WTC11 (cell line): ENCODE results near the gene INO80E. TPM values are rescaled to one million over a fixed set of nuclear protein-coding genes. Genes with fewer than 3 reads are reported as not detected.

Experiments
- ATAC-seq: fragments of 200-7000 bp; cut with Tn5 transposase; 2 replicates; pipeline ENCODE4 v1.10.0; 2021; ENCODE audit warnings: mild to moderate bottlenecking, moderate library complexity
- CTCF ChIA-PET: fragments of 300-600 bp; sonication (Branson Sonifier 250); formaldehyde crosslinking; loops from one replicate; lab custom pipeline; 2021; ENCODE audit warnings: antibody characterized with exemption; lab: Charles Lee
- POLR2A ChIA-PET: fragments of 350-600 bp; sonication (Branson Sonifier 250); formaldehyde crosslinking; loops from one replicate; lab custom pipeline; 2021; ENCODE audit warnings: antibody characterized with exemption; lab: Charles Lee
- DNase-seq: peaks from one replicate; pipeline ENCODE4 v3.0.0; 2021; ENCODE audit warnings: low spot score
- H3K27ac Mint-ChIP-seq: 2 replicates; pipeline ENCODE4 v1.8.0; 2021; ENCODE audit warnings: mixed read lengths
- H3K27me3 Mint-ChIP-seq: 2 replicates; pipeline ENCODE4 v1.8.0; 2021; ENCODE audit warnings: low read depth, mild to moderate bottlenecking, moderate library complexity, mixed read lengths
- H3K36me3 Mint-ChIP-seq: 2 replicates; pipeline ENCODE4 v1.8.0; 2021; ENCODE audit warnings: mixed read lengths
- H3K4me1 Mint-ChIP-seq: 2 replicates; pipeline ENCODE4 v1.8.0; 2022; ENCODE audit warnings: mixed read lengths
- H3K4me3 Mint-ChIP-seq: 2 replicates; pipeline ENCODE4 v1.8.0; 2021; ENCODE audit warnings: mild to moderate bottlenecking, moderate library complexity, mixed read lengths
- H3K9me3 Mint-ChIP-seq: 2 replicates; pipeline ENCODE4 v1.8.0; 2021; ENCODE audit warnings: mixed read lengths
- ARID4B ChIP-seq: sonication (generic); formaldehyde crosslinking; IDR thresholded peaks from 2 replicates; pipeline ENCODE4 v1.8.0; 2023; ENCODE audit warnings: missing genetic modification reagents, mild to moderate bottlenecking, borderline replicate concordance
- ESRRA ChIP-seq: sonication (generic); formaldehyde crosslinking; IDR thresholded peaks from 2 replicates; pipeline ENCODE4 v1.8.1; 2022; ENCODE audit warnings: mild to moderate bottlenecking, missing genetic modification reagents, borderline replicate concordance
- FOXK1 ChIP-seq: sonication (generic); formaldehyde crosslinking; IDR thresholded peaks from 2 replicates; pipeline ENCODE4 v1.8.0; 2022; ENCODE audit warnings: mild to moderate bottlenecking, moderate library complexity, missing genetic modification reagents
- HMGXB4 ChIP-seq: sonication (generic); formaldehyde crosslinking; IDR thresholded peaks from 2 replicates; pipeline ENCODE4 v1.8.1; 2023; ENCODE audit warnings: mild to moderate bottlenecking, moderate library complexity, missing genetic modification reagents
- IRF2 ChIP-seq: sonication (generic); formaldehyde crosslinking; IDR thresholded peaks from 2 replicates; pipeline ENCODE4 v1.8.0; 2022; ENCODE audit warnings: low read depth, missing genetic modification reagents, borderline replicate concordance
- MXD4 ChIP-seq: fragments of 250-450 bp; sonication (Bioruptor Pico); IDR thresholded peaks from 2 replicates; pipeline ENCODE4 v1.8.0; 2021; ENCODE audit warnings: mild to moderate bottlenecking, moderate library complexity, borderline replicate concordance
- NFYB ChIP-seq: sonication (generic); formaldehyde crosslinking; conservative IDR thresholded peaks from 2 replicates; pipeline ENCODE4 v1.8.0; 2022; ENCODE audit warnings: low read depth, missing genetic modification reagents
- TEAD1 ChIP-seq: sonication (generic); formaldehyde crosslinking; IDR thresholded peaks from 2 replicates; pipeline ENCODE4 v1.8.0; 2022; ENCODE audit warnings: mild to moderate bottlenecking, missing genetic modification reagents
- ZNF423 ChIP-seq: fragments of 250-450 bp; sonication (Bioruptor Pico); IDR thresholded peaks from 2 replicates; pipeline ENCODE4 v2.1.2; 2022; ENCODE audit warnings: mild to moderate bottlenecking, moderate library complexity
- total RNA-seq: library from RNA; stranded (reverse); gene quantifications from 3 replicates; pipeline ENCODE4 v1.2.3, GENCODE V29; 2021
- TF ChIP-seq, protein P1 (sequence below): sonication (generic); formaldehyde crosslinking; IDR thresholded peaks from 2 replicates; pipeline ENCODE4 v1.8.1; 2022; ENCODE audit warnings: mild to moderate bottlenecking, moderate library complexity, missing genetic modification reagents
- TF ChIP-seq, protein P2 (sequence below): sonication (generic); formaldehyde crosslinking; IDR thresholded peaks from 2 replicates; pipeline ENCODE4 v1.8.1; 2023; ENCODE audit warnings: mild to moderate bottlenecking, missing genetic modification reagents
- TF ChIP-seq, protein P3 (sequence below): sonication (generic); formaldehyde crosslinking; IDR thresholded peaks from 2 replicates; pipeline ENCODE4 v1.8.1; 2022; ENCODE audit warnings: low read depth, mild to moderate bottlenecking, moderate library complexity, missing genetic modification reagents, borderline replicate concordance
- TF ChIP-seq, protein P4 (sequence below): fragments of 250-450 bp; sonication (Bioruptor Pico); IDR thresholded peaks from 2 replicates; pipeline ENCODE4 v1.8.0; 2021; ENCODE audit warnings: mild to moderate bottlenecking
- TF ChIP-seq, protein P5 (sequence below): sonication (generic); formaldehyde crosslinking; IDR thresholded peaks from 2 replicates; pipeline ENCODE4 v1.8.1; 2023; ENCODE audit warnings: mild to moderate bottlenecking, missing genetic modification reagents, borderline replicate concordance

INO80E gene
- total RNA-seq, 1 experiment from 2014 or later = 101 TPM

DNA sequence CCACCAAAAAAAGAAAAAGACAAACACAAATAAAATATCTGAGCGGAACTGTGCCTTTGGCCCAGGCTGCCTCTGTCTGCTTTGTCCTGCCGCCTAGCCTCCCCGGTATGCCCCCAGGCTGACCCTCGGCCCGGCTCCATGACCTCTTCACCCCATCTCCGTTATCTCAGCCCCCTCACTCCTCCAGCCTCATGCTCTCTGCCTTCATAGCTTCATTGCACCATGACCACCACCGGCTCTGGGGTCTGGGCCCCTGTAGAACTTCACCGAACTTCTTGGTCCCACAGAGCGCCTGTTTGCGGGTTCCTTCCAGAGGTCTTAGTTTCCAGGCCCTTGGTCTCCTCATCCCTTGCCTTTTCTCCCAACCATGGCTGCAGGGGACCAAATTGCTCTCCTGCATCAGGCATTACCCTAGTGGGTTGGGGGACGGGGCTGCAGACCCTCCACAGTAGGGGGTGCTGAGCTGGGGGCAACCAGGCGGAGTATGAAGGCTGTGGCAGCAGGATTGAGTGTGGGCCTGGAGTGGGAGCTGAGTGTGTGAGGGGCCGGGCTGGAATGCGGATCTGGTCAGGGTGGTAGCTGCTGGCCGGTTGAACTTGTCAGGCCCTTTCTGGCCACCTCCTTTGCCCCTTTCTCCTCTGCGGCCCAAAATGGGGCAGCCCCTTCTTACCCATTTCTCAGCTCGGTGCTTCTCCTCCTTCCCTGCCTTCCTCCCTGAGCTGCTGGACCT, 7.5 kb upstream of the INO80E start:
- no peak overlapping the region for H3K4me3 Mint-ChIP-seq
- no peak for ATAC-seq
- DNase-seq = no peak
- no peaks in the 10 kb centered on the region for H3K9me3 Mint-ChIP-seq
- ChIA-PET CTCF (interaction anchor here (1.7 kb wide), 1 partner anchor 44 kb away, joined by 9 read pairs; no protein-coding TSS in a partner anchor), POLR2A (interaction anchor here (0.6 kb wide), 1 partner anchor 15 kb away, joined by 3 read pairs; the partner anchor contains the start of gene TAOK2)
- no peaks in the 10 kb centered on the region for H3K27me3 Mint-ChIP-seq
- TF ChIP-seq, protein P1, sequence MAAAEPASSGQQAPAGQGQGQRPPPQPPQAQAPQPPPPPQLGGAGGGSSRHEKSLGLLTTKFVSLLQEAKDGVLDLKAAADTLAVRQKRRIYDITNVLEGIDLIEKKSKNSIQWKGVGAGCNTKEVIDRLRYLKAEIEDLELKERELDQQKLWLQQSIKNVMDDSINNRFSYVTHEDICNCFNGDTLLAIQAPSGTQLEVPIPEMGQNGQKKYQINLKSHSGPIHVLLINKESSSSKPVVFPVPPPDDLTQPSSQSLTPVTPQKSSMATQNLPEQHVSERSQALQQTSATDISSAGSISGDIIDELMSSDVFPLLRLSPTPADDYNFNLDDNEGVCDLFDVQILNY = no peak
- TF ChIP-seq FOXK1 (CRISPR knock-in tag) (no peak), ESRRA (CRISPR knock-in tag) (no peak), NFYB (no peak), TEAD1 (CRISPR knock-in tag) (no peak), IRF2 (CRISPR knock-in tag) (no peak), ARID4B (CRISPR knock-in tag) (no peak), ZNF423 (CRISPR knock-in tag) (no peak), HMGXB4 (CRISPR knock-in tag) (no peak), MXD4 (CRISPR knock-in tag) (no peak)
- TF ChIP-seq, protein P2, sequence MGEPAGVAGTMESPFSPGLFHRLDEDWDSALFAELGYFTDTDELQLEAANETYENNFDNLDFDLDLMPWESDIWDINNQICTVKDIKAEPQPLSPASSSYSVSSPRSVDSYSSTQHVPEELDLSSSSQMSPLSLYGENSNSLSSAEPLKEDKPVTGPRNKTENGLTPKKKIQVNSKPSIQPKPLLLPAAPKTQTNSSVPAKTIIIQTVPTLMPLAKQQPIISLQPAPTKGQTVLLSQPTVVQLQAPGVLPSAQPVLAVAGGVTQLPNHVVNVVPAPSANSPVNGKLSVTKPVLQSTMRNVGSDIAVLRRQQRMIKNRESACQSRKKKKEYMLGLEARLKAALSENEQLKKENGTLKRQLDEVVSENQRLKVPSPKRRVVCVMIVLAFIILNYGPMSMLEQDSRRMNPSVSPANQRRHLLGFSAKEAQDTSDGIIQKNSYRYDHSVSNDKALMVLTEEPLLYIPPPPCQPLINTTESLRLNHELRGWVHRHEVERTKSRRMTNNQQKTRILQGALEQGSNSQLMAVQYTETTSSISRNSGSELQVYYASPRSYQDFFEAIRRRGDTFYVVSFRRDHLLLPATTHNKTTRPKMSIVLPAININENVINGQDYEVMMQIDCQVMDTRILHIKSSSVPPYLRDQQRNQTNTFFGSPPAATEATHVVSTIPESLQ (CRISPR knock-in tag) = no peak
- TF ChIP-seq, protein P3, sequence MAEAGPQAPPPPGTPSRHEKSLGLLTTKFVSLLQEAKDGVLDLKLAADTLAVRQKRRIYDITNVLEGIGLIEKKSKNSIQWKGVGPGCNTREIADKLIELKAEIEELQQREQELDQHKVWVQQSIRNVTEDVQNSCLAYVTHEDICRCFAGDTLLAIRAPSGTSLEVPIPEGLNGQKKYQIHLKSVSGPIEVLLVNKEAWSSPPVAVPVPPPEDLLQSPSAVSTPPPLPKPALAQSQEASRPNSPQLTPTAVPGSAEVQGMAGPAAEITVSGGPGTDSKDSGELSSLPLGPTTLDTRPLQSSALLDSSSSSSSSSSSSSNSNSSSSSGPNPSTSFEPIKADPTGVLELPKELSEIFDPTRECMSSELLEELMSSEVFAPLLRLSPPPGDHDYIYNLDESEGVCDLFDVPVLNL (CRISPR knock-in tag) = no peak
- TF ChIP-seq, protein P4, sequence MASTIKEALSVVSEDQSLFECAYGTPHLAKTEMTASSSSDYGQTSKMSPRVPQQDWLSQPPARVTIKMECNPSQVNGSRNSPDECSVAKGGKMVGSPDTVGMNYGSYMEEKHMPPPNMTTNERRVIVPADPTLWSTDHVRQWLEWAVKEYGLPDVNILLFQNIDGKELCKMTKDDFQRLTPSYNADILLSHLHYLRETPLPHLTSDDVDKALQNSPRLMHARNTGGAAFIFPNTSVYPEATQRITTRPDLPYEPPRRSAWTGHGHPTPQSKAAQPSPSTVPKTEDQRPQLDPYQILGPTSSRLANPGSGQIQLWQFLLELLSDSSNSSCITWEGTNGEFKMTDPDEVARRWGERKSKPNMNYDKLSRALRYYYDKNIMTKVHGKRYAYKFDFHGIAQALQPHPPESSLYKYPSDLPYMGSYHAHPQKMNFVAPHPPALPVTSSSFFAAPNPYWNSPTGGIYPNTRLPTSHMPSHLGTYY (CRISPR knock-in tag) = no peak
- TF ChIP-seq, protein P5, sequence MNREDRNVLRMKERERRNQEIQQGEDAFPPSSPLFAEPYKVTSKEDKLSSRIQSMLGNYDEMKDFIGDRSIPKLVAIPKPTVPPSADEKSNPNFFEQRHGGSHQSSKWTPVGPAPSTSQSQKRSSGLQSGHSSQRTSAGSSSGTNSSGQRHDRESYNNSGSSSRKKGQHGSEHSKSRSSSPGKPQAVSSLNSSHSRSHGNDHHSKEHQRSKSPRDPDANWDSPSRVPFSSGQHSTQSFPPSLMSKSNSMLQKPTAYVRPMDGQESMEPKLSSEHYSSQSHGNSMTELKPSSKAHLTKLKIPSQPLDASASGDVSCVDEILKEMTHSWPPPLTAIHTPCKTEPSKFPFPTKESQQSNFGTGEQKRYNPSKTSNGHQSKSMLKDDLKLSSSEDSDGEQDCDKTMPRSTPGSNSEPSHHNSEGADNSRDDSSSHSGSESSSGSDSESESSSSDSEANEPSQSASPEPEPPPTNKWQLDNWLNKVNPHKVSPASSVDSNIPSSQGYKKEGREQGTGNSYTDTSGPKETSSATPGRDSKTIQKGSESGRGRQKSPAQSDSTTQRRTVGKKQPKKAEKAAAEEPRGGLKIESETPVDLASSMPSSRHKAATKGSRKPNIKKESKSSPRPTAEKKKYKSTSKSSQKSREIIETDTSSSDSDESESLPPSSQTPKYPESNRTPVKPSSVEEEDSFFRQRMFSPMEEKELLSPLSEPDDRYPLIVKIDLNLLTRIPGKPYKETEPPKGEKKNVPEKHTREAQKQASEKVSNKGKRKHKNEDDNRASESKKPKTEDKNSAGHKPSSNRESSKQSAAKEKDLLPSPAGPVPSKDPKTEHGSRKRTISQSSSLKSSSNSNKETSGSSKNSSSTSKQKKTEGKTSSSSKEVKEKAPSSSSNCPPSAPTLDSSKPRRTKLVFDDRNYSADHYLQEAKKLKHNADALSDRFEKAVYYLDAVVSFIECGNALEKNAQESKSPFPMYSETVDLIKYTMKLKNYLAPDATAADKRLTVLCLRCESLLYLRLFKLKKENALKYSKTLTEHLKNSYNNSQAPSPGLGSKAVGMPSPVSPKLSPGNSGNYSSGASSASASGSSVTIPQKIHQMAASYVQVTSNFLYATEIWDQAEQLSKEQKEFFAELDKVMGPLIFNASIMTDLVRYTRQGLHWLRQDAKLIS = no peak
- peak overlapping the region; percentile 74; the same call in 1 of the 2 replicates for H3K27ac Mint-ChIP-seq
- peaks cover 46% of the 10 kb centered on the region for H3K36me3 Mint-ChIP-seq
- no peaks in the 10 kb centered on the region for H3K4me1 Mint-ChIP-seq
